ENCODE measurements around the gene POMT1.

Gene POMT1

DNA sequence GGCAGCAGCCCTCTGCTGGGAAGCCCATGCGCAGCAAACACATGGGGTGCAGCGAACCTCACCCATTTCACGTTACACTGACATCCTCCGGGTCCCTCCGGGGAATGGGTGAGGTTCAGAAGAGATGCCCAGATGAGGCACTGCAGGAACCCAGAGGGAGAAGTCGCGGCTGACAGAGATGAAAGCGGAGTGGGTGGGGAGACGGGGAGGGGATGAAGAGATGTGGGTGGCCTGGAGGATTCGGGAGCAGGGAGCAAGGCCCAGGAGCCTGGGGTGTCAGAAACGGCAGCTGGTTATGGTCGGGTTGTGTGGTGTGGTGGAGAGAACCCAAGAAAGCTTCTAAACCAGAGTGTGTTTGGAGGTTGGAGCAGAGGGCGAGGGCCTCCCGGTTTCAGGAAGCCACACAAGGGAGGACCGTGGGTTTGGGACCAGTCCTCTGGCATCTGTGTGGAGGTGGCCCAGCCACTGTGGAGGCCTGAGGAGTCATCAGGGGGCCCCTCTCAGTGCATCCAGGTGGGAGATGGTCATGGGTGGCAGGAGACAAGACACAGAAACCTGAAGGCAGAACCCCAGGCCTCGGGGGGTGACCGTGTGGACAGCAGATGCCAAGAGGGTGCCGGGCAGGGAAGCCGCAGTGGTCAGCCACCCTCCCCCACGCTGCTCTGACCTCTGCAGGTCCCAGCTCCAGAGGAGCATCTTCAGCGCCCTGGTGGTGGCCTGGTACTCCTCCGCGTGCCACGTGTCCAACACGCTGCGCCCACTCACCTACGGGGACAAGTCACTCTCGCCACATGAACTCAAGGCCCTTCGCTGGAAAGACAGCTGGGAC is 19.8 kb downstream of the POMT1 start:
- TF ChIP-seq, protein P1, sequence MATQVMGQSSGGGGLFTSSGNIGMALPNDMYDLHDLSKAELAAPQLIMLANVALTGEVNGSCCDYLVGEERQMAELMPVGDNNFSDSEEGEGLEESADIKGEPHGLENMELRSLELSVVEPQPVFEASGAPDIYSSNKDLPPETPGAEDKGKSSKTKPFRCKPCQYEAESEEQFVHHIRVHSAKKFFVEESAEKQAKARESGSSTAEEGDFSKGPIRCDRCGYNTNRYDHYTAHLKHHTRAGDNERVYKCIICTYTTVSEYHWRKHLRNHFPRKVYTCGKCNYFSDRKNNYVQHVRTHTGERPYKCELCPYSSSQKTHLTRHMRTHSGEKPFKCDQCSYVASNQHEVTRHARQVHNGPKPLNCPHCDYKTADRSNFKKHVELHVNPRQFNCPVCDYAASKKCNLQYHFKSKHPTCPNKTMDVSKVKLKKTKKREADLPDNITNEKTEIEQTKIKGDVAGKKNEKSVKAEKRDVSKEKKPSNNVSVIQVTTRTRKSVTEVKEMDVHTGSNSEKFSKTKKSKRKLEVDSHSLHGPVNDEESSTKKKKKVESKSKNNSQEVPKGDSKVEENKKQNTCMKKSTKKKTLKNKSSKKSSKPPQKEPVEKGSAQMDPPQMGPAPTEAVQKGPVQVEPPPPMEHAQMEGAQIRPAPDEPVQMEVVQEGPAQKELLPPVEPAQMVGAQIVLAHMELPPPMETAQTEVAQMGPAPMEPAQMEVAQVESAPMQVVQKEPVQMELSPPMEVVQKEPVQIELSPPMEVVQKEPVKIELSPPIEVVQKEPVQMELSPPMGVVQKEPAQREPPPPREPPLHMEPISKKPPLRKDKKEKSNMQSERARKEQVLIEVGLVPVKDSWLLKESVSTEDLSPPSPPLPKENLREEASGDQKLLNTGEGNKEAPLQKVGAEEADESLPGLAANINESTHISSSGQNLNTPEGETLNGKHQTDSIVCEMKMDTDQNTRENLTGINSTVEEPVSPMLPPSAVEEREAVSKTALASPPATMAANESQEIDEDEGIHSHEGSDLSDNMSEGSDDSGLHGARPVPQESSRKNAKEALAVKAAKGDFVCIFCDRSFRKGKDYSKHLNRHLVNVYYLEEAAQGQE (IDR thresholded peaks at IDR 0.05; ENCODE audit: low read depth) = no peak
- TF ChIP-seq TAF1 (IDR thresholded peaks at IDR 0.05; ENCODE audit: low read depth) (no peak), TCF12 (IDR thresholded peaks at IDR 0.05; ENCODE audit: low read depth) (no peak), ZBTB7A (IDR thresholded peaks at IDR 0.05; ENCODE audit: low read depth) (no peak), EP300 (IDR thresholded peaks at IDR 0.05; ENCODE audit: borderline replicate concordance) (no peak), CEBPB (IDR thresholded peaks at IDR 0.05) (no peak), NFIC (IDR thresholded peaks at IDR 0.05) (no peak), RAD21 (IDR thresholded peaks at IDR 0.05; ENCODE audit: low read depth) (no peak)

DNA sequence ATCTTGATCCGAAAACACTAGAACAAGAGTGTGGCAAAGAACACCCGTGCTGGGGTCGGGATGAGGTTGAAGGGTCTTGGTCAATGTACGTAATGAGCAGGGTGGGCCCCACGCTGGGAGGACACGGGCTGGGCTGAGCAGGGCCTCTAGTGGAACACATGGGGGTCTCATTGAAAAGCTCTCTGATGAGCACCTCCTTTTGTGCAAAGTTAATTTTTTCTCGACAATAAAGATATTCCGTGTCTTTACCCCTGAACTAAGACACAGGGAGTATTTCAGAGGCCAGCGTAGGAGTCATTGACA is 20.3 kb downstream of the POMT1 start:
- TF ChIP-seq, protein P2, sequence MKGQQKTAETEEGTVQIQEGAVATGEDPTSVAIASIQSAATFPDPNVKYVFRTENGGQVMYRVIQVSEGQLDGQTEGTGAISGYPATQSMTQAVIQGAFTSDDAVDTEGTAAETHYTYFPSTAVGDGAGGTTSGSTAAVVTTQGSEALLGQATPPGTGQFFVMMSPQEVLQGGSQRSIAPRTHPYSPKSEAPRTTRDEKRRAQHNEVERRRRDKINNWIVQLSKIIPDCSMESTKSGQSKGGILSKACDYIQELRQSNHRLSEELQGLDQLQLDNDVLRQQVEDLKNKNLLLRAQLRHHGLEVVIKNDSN (IDR thresholded peaks at IDR 0.05) = no peak
- TF ChIP-seq CEBPB (IDR thresholded peaks at IDR 0.05) (no peak), FOXM1 (IDR thresholded peaks at IDR 0.05; ENCODE audit: borderline replicate concordance, low read depth) (no peak), EGR1 (IDR thresholded peaks at IDR 0.05) (no peak), TCF12 (IDR thresholded peaks at IDR 0.05; ENCODE audit: low read depth) (no peak)
- TF ChIP-seq, protein P3, sequence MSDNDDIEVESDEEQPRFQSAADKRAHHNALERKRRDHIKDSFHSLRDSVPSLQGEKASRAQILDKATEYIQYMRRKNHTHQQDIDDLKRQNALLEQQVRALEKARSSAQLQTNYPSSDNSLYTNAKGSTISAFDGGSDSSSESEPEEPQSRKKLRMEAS (IDR thresholded peaks at IDR 0.05) = no peak

DNA sequence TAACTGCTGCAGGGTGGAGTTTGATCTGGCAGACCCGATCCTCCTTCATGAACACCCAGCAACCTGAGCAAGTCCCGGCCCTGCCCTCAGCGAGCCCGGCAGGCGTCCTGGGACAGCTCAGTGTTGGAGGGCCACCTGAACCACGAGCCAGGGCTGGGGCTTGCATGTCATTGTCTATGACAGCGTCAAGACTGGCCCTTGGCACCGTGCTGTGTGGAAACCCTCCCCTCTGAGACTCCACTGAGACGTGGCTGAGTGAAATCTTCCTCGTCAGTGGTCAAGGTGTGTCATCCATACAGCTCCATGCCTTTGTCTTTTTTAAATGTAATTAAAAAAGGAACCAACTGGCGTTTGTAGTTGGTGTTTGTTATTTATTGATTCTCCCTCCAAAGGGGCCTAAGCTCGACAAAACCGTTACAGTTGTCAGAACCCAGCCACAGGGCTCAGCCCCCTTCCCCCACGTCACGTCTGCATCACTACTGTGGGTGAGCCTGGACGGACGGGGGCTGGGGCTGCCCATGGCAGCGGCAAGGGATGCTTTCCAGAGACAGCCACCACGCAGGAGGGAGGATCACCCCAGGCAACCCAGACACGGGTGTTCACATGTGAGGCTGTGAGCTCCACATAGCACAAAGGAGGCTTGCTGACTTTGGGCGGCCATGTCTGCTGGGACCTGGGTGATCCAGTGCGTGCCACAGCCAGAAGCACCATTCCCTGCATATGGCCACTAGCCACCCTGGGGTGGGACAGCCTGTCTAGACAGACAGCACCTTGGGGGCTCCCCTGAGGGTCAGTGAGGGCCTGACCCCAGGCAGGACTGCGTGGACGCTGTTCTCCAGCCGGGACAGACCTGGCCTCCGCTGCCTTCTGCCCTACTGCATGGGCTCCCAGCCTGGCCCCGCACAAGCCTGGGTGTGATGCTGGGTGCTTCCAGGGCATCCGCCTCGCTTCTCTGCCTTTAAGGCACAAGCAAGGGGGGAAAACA is 21.0 kb downstream of the POMT1 start:
- TF ChIP-seq NFIC (IDR thresholded peaks at IDR 0.05) = no peak
- TF ChIP-seq RAD21 (IDR thresholded peaks at IDR 0.05; ENCODE audit: low read depth) = no peak
- TF ChIP-seq, protein P3 (IDR thresholded peaks at IDR 0.05) = no peak
- no peak for TF ChIP-seq FOXM1 (IDR thresholded peaks at IDR 0.05; ENCODE audit: borderline replicate concordance, low read depth)
- no peak for TF ChIP-seq CREB1 (IDR thresholded peaks at IDR 0.05; ENCODE audit: low read depth)
- TF ChIP-seq YY1 (IDR thresholded peaks at IDR 0.05; ENCODE audit: low read depth) = no peak

DNA sequence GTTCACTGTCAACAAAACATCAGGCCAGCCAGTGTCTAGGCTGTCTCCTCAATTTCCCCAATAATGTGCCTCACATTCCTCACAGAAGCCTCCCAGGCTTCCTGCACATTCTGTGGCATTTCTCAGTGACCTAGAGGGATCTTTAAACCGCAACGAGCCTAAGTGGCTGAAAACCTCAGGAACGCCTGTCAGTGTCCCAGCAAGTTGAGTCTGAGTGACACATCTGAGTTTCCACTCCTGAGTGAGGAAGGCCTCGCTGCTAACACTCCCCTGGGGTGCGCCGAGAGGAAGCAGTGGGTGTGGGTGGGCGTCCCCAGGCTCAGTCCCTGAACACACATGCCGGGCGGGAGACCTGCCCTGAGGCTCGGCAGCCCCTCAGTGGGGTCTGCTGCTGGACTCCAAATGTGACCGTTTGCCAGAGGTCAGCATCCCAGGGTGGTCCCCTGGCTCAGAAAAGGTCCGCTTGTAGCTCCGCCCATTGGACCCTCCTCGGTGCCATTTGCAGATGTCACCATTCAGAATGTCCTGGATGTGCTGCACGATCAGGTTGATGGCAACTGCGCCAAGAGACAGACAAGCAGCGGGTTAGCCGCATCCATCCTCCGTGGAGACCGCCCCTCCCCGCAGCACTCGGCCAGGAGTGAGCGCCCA is 22.1 kb downstream of the POMT1 start:
- no peak for TF ChIP-seq CREB1 (IDR thresholded peaks at IDR 0.05; ENCODE audit: low read depth)
- TF ChIP-seq, protein P2 (IDR thresholded peaks at IDR 0.05) = no peak
- TF ChIP-seq, protein P3 (IDR thresholded peaks at IDR 0.05) = no peak
- TF ChIP-seq EGR1 (IDR thresholded peaks at IDR 0.05) = no peak
- no peak for TF ChIP-seq YY1 (IDR thresholded peaks at IDR 0.05; ENCODE audit: low read depth)
- no peak for TF ChIP-seq CEBPB (IDR thresholded peaks at IDR 0.05)
- no peak for TF ChIP-seq RAD21 (IDR thresholded peaks at IDR 0.05; ENCODE audit: low read depth)
- TF ChIP-seq TAF1 (IDR thresholded peaks at IDR 0.05; ENCODE audit: low read depth) = no peak
- no peak for TF ChIP-seq ZBTB7A (IDR thresholded peaks at IDR 0.05; ENCODE audit: low read depth)
- no peak for TF ChIP-seq NFIC (IDR thresholded peaks at IDR 0.05)
- TF ChIP-seq TCF12 (IDR thresholded peaks at IDR 0.05; ENCODE audit: low read depth) = no peak
- no peak for TF ChIP-seq EP300 (IDR thresholded peaks at IDR 0.05; ENCODE audit: borderline replicate concordance)
- TF ChIP-seq, protein P1 (IDR thresholded peaks at IDR 0.05; ENCODE audit: low read depth) = no peak
- no peak for TF ChIP-seq TEAD4 (IDR thresholded peaks at IDR 0.05)
- no peak for TF ChIP-seq FOXM1 (IDR thresholded peaks at IDR 0.05; ENCODE audit: borderline replicate concordance, low read depth)

Data from Ishikawa (cell line).